ENCODE results near the gene ANGEL2. TPM values are rescaled to one million over a fixed set of nuclear protein-coding genes. Genes with fewer than 3 reads are reported as not detected.

ANGEL2 gene
- polyA plus RNA-seq, 1 of the 3 experiments (the other 2 are of a cell fraction) = 14.0 TPM

GRCh38 chr1:213051127-213051880 lies 35.6 kb upstream of the ANGEL2 start, which contains the start of gene RPS6KC1 (continued):
- TF ChIP-seq REST (IDR thresholded peaks at IDR 0.05; ENCODE audit: low read depth, low read length) (no peak), TAF1 (IDR thresholded peaks at IDR 0.05; ENCODE audit: borderline replicate concordance, low read depth, low read length) (peak; percentile 57), SMC3 (IDR thresholded peaks at IDR 0.05; ENCODE audit: low read depth, low read length) (no peak), SIN3A (IDR thresholded peaks at IDR 0.05; ENCODE audit: borderline replicate concordance, low read depth, low read length) (peak; percentile 62; the same call in 1 of the 2 replicates), MEF2A (IDR thresholded peaks at IDR 0.05; ENCODE audit: borderline replicate concordance, low read depth) (no peak), PBX3 (IDR thresholded peaks at IDR 0.05) (no peak; the same call in 1 of the 2 replicates)

- peak overlapping the region; percentile 86 for H3K4me2 ChIP-seq
- H4K20me1 ChIP-seq (ENCODE audit: insufficient read depth) = peaks cover 11% of the 10 kb centered on the region
- H3K79me2 ChIP-seq (ENCODE audit: insufficient read depth) = peaks cover 45% of the 10 kb centered on the region
- no peaks in the 10 kb centered on the region for H3K27me3 ChIP-seq (ENCODE audit: insufficient read depth)
- peak overlapping the region; percentile 87 to 93 for H3K4me3 ChIP-seq (ENCODE audit: low read depth in 2 of 2, low read length in 1 of 2)
- CTCF ChIA-PET = interaction anchor here (1.0 to 1.5 kb wide), 5 partner anchors 12 to 56 kb away, joined by 3 to 5 read pairs (median 3); no protein-coding TSS in a partner anchor
- WGBS (ENCODE audit: low lambda C conversion rate) = 20% methylated on average over 13 of the region's 15 CpGs
- peaks cover 13% of the 10 kb centered on the region for H3F3A ChIP-seq (replicated peaks; ENCODE audit: insufficient read depth)
- DNase-seq = no peak
- TF ChIP-seq MXI1 (IDR thresholded peaks at IDR 0.05; ENCODE audit: low read depth, low read length) (no peak), MEF2A (IDR thresholded peaks at IDR 0.05; ENCODE audit: borderline replicate concordance, low read depth) (no peak), FOSL2 (IDR thresholded peaks at IDR 0.05; ENCODE audit: borderline replicate concordance, low read depth) (no peak), CHD2 (IDR thresholded peaks at IDR 0.05; ENCODE audit: low read length, partially characterized antibody) (no peak), IRF3 (IDR thresholded peaks at IDR 0.05; ENCODE audit: low read depth, low read length) (no peak), RCOR1 (IDR thresholded peaks at IDR 0.05; ENCODE audit: low read length) (no peak), YY1 (IDR thresholded peaks at IDR 0.05; ENCODE audit: low read depth) (no peak), TCF12 (IDR thresholded peaks at IDR 0.05) (no peak)
- peak overlapping the region; percentile 75 for H3K9ac ChIP-seq
- H3K36me3 ChIP-seq (replicated peaks in 1 of 2; ENCODE audit: control insufficient read depth in 1 of 2, insufficient read depth in 2 of 2, low read length in 1 of 2) = no peaks in the 10 kb centered on the region
- peak overlapping the region; percentile 99 for H2AFZ ChIP-seq (ENCODE audit: low read depth)
- no peaks in the 10 kb centered on the region for H3K9me3 ChIP-seq
- H3K27ac ChIP-seq (ENCODE audit: low read depth in 2 of 2, low read length in 1 of 2) = peak overlapping the region; percentile 85 to 87
- H3K4me1 ChIP-seq (ENCODE audit: control insufficient read depth in 1 of 2, insufficient read depth in 2 of 2, low read depth in 1 of 2, low read length in 1 of 2) = peaks cover 6 to 14% of the 10 kb centered on the region in 2 experiments; a peak in 3 of 4 replicates
- POLR2A ChIA-PET = interaction anchor here (0.6 to 1.8 kb wide), 3 partner anchors 31 to 1849 kb away, joined by 3 to 12 read pairs (median 3); partner anchors contain the start of gene ANGEL2
- H3K9me2 ChIP-seq = no peaks in the 10 kb centered on the region
These were observed 35.1 kb upstream of the ANGEL2 start for GRCh38 chr1:213050745-213051126.
